Measurements from ENCODE around the gene RAB3GAP2. TPM values are rescaled to one million over a fixed set of nuclear protein-coding genes. Genes with fewer than 3 reads are reported as not detected.

RAB3GAP2 gene
- total and polyA plus RNA-seq, 2 donors (not counting 1 experiment from before 2014, with no cell fraction given) = 31.0 to 43.8 TPM

DNA sequence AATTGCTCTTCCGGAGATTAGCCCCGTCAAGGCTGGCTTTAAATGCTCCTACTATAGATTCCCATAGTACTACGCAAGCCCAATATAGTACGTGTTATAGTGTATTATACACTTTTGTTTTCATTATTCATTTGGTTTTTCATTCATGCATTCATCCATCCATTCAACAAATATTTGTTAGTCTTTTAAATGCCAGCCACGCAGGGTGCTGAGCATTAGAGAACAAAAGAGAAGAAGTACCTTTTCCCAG is 513 bp upstream of the RAB3GAP2 start:
- peaks cover 9% of the 10 kb centered on the region for H3K4me1 ChIP-seq (ENCODE audit: control insufficient read depth, extremely low read depth, insufficient read depth, low read length)
- no peaks in the 10 kb centered on the region for H4K20me1 ChIP-seq (ENCODE audit: control insufficient read depth, extremely low read depth, insufficient read depth, low read length)
- H3K4me2 ChIP-seq (ENCODE audit: extremely low read depth, insufficient read depth, low read length) = peak overlapping the region; percentile 86
- peaks cover 41% of the 10 kb centered on the region for H3K79me2 ChIP-seq (ENCODE audit: control insufficient read depth, insufficient read depth, low read length)
- no peaks in the 10 kb centered on the region for H3K27me3 ChIP-seq (ENCODE audit: control insufficient read depth, insufficient read depth, low read length)
- H2AFZ ChIP-seq (ENCODE audit: low read length) = peak overlapping the region; percentile 96
- TF ChIP-seq, protein P1, sequence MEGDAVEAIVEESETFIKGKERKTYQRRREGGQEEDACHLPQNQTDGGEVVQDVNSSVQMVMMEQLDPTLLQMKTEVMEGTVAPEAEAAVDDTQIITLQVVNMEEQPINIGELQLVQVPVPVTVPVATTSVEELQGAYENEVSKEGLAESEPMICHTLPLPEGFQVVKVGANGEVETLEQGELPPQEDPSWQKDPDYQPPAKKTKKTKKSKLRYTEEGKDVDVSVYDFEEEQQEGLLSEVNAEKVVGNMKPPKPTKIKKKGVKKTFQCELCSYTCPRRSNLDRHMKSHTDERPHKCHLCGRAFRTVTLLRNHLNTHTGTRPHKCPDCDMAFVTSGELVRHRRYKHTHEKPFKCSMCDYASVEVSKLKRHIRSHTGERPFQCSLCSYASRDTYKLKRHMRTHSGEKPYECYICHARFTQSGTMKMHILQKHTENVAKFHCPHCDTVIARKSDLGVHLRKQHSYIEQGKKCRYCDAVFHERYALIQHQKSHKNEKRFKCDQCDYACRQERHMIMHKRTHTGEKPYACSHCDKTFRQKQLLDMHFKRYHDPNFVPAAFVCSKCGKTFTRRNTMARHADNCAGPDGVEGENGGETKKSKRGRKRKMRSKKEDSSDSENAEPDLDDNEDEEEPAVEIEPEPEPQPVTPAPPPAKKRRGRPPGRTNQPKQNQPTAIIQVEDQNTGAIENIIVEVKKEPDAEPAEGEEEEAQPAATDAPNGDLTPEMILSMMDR (conservative IDR thresholded peaks at IDR 0.05 in 1 of 2, IDR thresholded peaks at IDR 0.05 in 1 of 2; ENCODE audit: low read depth in 1 of 2, low read length in 2 of 2) = no peak
- TF ChIP-seq EZH2 (IDR thresholded peaks at IDR 0.05; ENCODE audit: low read length, missing control alignments) = no peak
- no peaks in the 10 kb centered on the region for H3K36me3 ChIP-seq (ENCODE audit: control insufficient read depth, insufficient read depth, low read length)
- DNase-seq (ENCODE audit: low read depth in 2 of 2) = no peak
- no peaks in the 10 kb centered on the region for H3K9me3 ChIP-seq (ENCODE audit: control insufficient read depth, insufficient read depth, low read depth, low read length)
- H3K9ac ChIP-seq (ENCODE audit: insufficient read depth, low read length) = peak overlapping the region; percentile 80
- H3K27ac ChIP-seq (ENCODE audit: insufficient read depth, low read length) = peak overlapping the region; percentile 97
- peak overlapping the region; percentile 55 to 96 (median 88) for H3K4me3 ChIP-seq (replicated peaks in 1 of 4; ENCODE audit: control extremely low read depth in 1 of 4, insufficient read depth in 1 of 4, low read depth in 3 of 4, low read length in 4 of 4)

DNA sequence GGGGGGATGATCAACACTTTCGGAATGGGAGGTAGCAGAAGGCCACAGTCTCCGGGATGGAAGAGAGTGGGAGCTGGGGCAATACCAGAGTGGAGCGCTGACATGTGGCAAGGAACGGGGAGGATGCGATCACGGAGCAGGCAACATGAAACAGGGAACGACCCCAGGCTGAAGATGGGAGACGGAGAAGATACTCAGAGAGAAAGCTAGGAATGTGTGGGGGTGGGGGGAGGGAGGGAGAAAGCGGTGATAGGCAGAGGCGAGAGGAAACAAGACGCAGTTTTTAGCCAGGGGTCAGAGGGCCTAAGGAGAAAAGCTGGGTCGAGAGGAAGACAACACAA is 577 bp downstream of the RAB3GAP2 start:
- Histone ChIP-seq H3K9ac (ENCODE audit: insufficient read depth, low read length) (peak overlapping the region; percentile 80), H3K36me3 (ENCODE audit: control insufficient read depth, insufficient read depth, low read length) (no peaks in the 10 kb centered on the region), H2AFZ (ENCODE audit: low read length) (peak overlapping the region; percentile 58), H3K4me2 (ENCODE audit: extremely low read depth, insufficient read depth, low read length) (peak overlapping the region; percentile 97), H3K9me3 (ENCODE audit: control insufficient read depth, insufficient read depth, low read depth, low read length) (no peaks in the 10 kb centered on the region), H3K27ac (ENCODE audit: insufficient read depth, low read length) (peak overlapping the region; percentile 97), H4K20me1 (ENCODE audit: control insufficient read depth, extremely low read depth, insufficient read depth, low read length) (no peaks in the 10 kb centered on the region), H3K27me3 (ENCODE audit: control insufficient read depth, insufficient read depth, low read length) (no peaks in the 10 kb centered on the region), H3K79me2 (ENCODE audit: control insufficient read depth, insufficient read depth, low read length) (peaks cover 51% of the 10 kb centered on the region), H3K4me1 (ENCODE audit: control insufficient read depth, extremely low read depth, insufficient read depth, low read length) (peaks cover 9% of the 10 kb centered on the region), H3K4me3 (replicated peaks in 1 of 4; ENCODE audit: control extremely low read depth in 1 of 4, insufficient read depth in 1 of 4, low read depth in 3 of 4, low read length in 4 of 4) (peak overlapping the region; percentile 55 to 96 (median 88))
- TF ChIP-seq EZH2 (IDR thresholded peaks at IDR 0.05; ENCODE audit: low read length, missing control alignments) = no peak
- TF ChIP-seq, protein P1 (conservative IDR thresholded peaks at IDR 0.05 in 1 of 2, IDR thresholded peaks at IDR 0.05 in 1 of 2; ENCODE audit: low read depth in 1 of 2, low read length in 2 of 2) = no peak
- peak in 1 of 2 donors; percentile 39 for DNase-seq (ENCODE audit: low read depth in 2 of 2)

DNA sequence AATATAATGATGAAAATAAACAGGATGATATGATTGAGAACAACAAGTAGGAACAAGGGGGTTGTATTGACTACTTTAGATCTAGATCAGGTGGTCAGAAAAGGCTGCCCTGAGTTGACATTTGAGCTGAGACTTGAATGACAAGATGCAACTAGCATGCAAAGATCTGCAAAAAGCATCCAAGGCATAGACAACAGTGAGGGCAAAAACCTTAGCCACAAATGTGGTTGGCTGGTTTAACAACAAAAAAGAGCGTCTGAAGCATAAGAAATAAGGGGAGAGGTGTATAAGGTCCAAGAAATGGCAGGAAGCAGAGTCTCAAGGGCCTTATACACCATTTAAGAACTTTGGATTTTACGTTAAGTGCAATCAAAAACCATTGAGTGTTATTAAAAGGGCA is 3.2 kb downstream of the RAB3GAP2 start:
- Histone ChIP-seq H3K4me1 (ENCODE audit: control insufficient read depth, extremely low read depth, insufficient read depth, low read length) (peaks cover 9% of the 10 kb centered on the region), H2AFZ (ENCODE audit: low read length) (no peak overlapping the region), H4K20me1 (ENCODE audit: control insufficient read depth, extremely low read depth, insufficient read depth, low read length) (no peaks in the 10 kb centered on the region), H3K36me3 (ENCODE audit: control insufficient read depth, insufficient read depth, low read length) (no peaks in the 10 kb centered on the region), H3K4me3 (replicated peaks in 1 of 4; ENCODE audit: control extremely low read depth in 1 of 4, insufficient read depth in 1 of 4, low read depth in 3 of 4, low read length in 4 of 4) (no peak overlapping the region), H3K4me2 (ENCODE audit: extremely low read depth, insufficient read depth, low read length) (no peak overlapping the region), H3K27me3 (ENCODE audit: control insufficient read depth, insufficient read depth, low read length) (no peaks in the 10 kb centered on the region), H3K79me2 (ENCODE audit: control insufficient read depth, insufficient read depth, low read length) (peaks cover 62% of the 10 kb centered on the region), H3K27ac (ENCODE audit: insufficient read depth, low read length) (no peak overlapping the region), H3K9me3 (ENCODE audit: control insufficient read depth, insufficient read depth, low read depth, low read length) (no peaks in the 10 kb centered on the region), H3K9ac (ENCODE audit: insufficient read depth, low read length) (no peak overlapping the region)
- TF ChIP-seq EZH2 (IDR thresholded peaks at IDR 0.05; ENCODE audit: low read length, missing control alignments) = no peak
- TF ChIP-seq, protein P1 (conservative IDR thresholded peaks at IDR 0.05 in 1 of 2, IDR thresholded peaks at IDR 0.05 in 1 of 2; ENCODE audit: low read depth in 1 of 2, low read length in 2 of 2) = no peak
- no peak for DNase-seq (ENCODE audit: low read depth in 2 of 2)

Data from fibroblast of lung (primary cell).